Keratinocyte (primary cell): Measurements from ENCODE around the gene KCNMA1. TPM values are rescaled to one million over a fixed set of nuclear protein-coding genes. Genes with fewer than 3 reads are reported as not detected.

ENCODE experiments used
- DNase-seq: peaks from one replicate; pipeline ENCODE4 v3.0.0-alpha.2; 2011; ENCODE audit warnings: low read depth, missing footprints, low spot score
- FAIRE-seq: peaks from 2 replicates; lab custom pipeline; 2011; peaks lifted over from hg19 to GRCh38; lab: Jason Lieb, UNC
- H2AFZ ChIP-seq: 2 replicates; pipeline ENCODE4 v1.6.0; 2012; ENCODE audit warnings: low read length, control low read depth, inconsistent platforms; ENCODE audit not compliant: control insufficient read depth
- H3K27ac ChIP-seq: 2 replicates; pipeline ENCODE4 v1.5.1; 2011; ENCODE audit warnings: low read length; ENCODE audit not compliant: control insufficient read depth, insufficient read depth
- H3K27me3 ChIP-seq: 3 replicates; pipeline ENCODE4 v1.6.0; 2011; ENCODE audit warnings: low read length; ENCODE audit not compliant: control insufficient read depth, insufficient read depth; ENCODE audit errors: extremely low read depth
- H3K36me3 ChIP-seq, 2 experiments: 2 replicates in 1 of 2; 3 replicates in 1 of 2; pipeline ENCODE4 v1.5.1; 2011; ENCODE audit warnings: low read length in 2 of 2, mild to moderate bottlenecking in 1 of 2; ENCODE audit not compliant: control insufficient read depth in 2 of 2, insufficient read depth in 2 of 2; ENCODE audit errors: extremely low read depth in 1 of 2
- H3K4me1 ChIP-seq: 3 replicates; pipeline ENCODE4 v1.5.1; 2011; ENCODE audit warnings: low read length; ENCODE audit not compliant: control insufficient read depth, insufficient read depth; ENCODE audit errors: extremely low read depth
- H3K4me2 ChIP-seq: 3 replicates; pipeline ENCODE4 v1.6.0; 2011; ENCODE audit warnings: low read depth, low read length; ENCODE audit not compliant: control insufficient read depth, insufficient read depth; ENCODE audit errors: extremely low read depth
- H3K4me3 ChIP-seq, 3 experiments: fragments of 200-600 bp in 1 of 3; sonication (generic) in 1 of 3; 2 replicates in 2 of 3; 3 replicates in 1 of 3; pipeline ENCODE4 v1.5.1; 2011 to 2016; ENCODE audit warnings: low read length in 3 of 3, mild to moderate bottlenecking in 3 of 3, control low read depth in 2 of 3, inconsistent platforms in 1 of 3, low read depth in 1 of 3, mixed read lengths in 1 of 3, mixed run types in 1 of 3, moderate library complexity in 1 of 3; ENCODE audit not compliant: control insufficient read depth in 2 of 3, insufficient read depth in 2 of 3; ENCODE audit errors: extremely low read depth in 1 of 3
- H3K79me2 ChIP-seq: 2 replicates; pipeline ENCODE4 v1.6.0; 2012; ENCODE audit warnings: low read length; ENCODE audit not compliant: control insufficient read depth, insufficient read depth
- H3K9ac ChIP-seq: 3 replicates; pipeline ENCODE4 v1.6.0; 2011; ENCODE audit warnings: low read length; ENCODE audit not compliant: control insufficient read depth, insufficient read depth; ENCODE audit errors: extremely low read depth
- H3K9me1 ChIP-seq: 3 replicates; pipeline ENCODE4 v1.6.0; 2011; ENCODE audit warnings: low read length; ENCODE audit not compliant: control insufficient read depth, insufficient read depth; ENCODE audit errors: extremely low read depth
- H3K9me3 ChIP-seq: 2 replicates; pipeline ENCODE4 v1.5.1; 2012; ENCODE audit warnings: low read depth, low read length; ENCODE audit not compliant: control insufficient read depth
- H4K20me1 ChIP-seq: 3 replicates; pipeline ENCODE4 v1.6.0; 2011; ENCODE audit warnings: low read length; ENCODE audit not compliant: control insufficient read depth, insufficient read depth; ENCODE audit errors: extremely low read depth
- EZH2 ChIP-seq: IDR thresholded peaks from one replicate; pipeline ENCODE4 v1.6.1; 2012; ENCODE audit warnings: inconsistent platforms, mild to moderate bottlenecking, low read length, moderate library complexity
- dilution Hi-C: fragments of 300-500 bp; cut with MboI; formaldehyde crosslinking; loops from one replicate; pipeline ENCODE4 v1.7.0; 2020; ENCODE audit warnings: low sequenced_read_pairs; ENCODE audit not compliant: extremely low pct_ligation_motif_present
- polyA plus RNA-seq, 5 experiments: library from polyadenylated mRNA; depleted of rRNA in 3 of 5; stranded (reverse) in 3 of 5; stranded (forward) in 1 of 5; unstranded in 1 of 5; fragments of >200 nt; gene quantifications; 1 replicate in 1 of 5; 2 replicates in 3 of 5; 3 replicates in 1 of 5; pipeline versions ENCODE4 v1.2.1 to v1.2.3, GENCODE V29; 2011 to 2012; ENCODE audit warnings: missing spikeins in 2 of 5, low read depth in 1 of 5, low replicate concordance in 1 of 5
- TF ChIP-seq, protein P1 (sequence below), 3 experiments: IDR thresholded peaks in 1 of 3; conservative IDR thresholded peaks in 1 of 3; optimal IDR thresholded peaks in 1 of 3; 2 replicates in 2 of 3; 3 replicates in 1 of 3; pipeline versions ENCODE3 to v1.5.1; 2011; ENCODE audit warnings: low read length in 3 of 3, mild to moderate bottlenecking in 3 of 3, moderate library complexity in 2 of 3, control low read depth in 1 of 3, inconsistent platforms in 1 of 3; ENCODE audit not compliant: insufficient read depth in 2 of 3; ENCODE audit errors: extremely low read depth in 1 of 3

KCNMA1 gene
- polyA plus RNA-seq, 1 donor (not counting 4 experiments of a cell fraction or from before 2014, with no cell fraction given), result 6.3 TPM

DNA sequence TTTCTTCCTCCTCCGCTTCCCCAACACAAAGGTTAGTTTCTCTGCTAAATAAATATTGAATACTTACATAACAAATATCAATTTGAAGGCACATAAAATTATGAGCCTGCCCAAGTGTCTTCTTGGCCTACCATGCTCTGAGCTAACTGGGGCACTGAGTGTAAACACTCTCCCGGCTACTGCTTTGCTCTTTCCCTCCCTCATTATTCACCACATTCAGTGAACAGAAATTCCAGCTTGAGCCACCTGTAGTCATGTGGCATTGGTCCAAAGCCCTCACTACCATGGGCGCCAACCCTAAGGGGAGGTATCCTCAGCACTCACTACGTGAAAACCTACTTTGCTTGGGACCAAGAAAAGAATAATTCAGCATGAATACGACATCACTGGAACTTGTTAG, 409.0 kb downstream of the KCNMA1 start:
- Histone ChIP-seq H3K79me2 (no peaks in the 10 kb centered on the region), H3K9me1 (no peaks in the 10 kb centered on the region), H3K9ac (no peak overlapping the region), H3K27me3 (no peaks in the 10 kb centered on the region), H3K27ac (no peak overlapping the region), H2AFZ (no peak overlapping the region), H3K36me3 (no peaks in the 10 kb centered on the region), H3K4me2 (no peak overlapping the region), H4K20me1 (no peaks in the 10 kb centered on the region), H3K4me1 (peaks cover 6% of the 10 kb centered on the region), H3K9me3 (no peaks in the 10 kb centered on the region), H3K4me3 (no peak overlapping the region)
- dilution Hi-C loops, result no loop called here
- no peak for TF ChIP-seq EZH2
- TF ChIP-seq, protein P1, sequence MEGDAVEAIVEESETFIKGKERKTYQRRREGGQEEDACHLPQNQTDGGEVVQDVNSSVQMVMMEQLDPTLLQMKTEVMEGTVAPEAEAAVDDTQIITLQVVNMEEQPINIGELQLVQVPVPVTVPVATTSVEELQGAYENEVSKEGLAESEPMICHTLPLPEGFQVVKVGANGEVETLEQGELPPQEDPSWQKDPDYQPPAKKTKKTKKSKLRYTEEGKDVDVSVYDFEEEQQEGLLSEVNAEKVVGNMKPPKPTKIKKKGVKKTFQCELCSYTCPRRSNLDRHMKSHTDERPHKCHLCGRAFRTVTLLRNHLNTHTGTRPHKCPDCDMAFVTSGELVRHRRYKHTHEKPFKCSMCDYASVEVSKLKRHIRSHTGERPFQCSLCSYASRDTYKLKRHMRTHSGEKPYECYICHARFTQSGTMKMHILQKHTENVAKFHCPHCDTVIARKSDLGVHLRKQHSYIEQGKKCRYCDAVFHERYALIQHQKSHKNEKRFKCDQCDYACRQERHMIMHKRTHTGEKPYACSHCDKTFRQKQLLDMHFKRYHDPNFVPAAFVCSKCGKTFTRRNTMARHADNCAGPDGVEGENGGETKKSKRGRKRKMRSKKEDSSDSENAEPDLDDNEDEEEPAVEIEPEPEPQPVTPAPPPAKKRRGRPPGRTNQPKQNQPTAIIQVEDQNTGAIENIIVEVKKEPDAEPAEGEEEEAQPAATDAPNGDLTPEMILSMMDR (optimal IDR thresholded peaks at IDR 0.05 in 1 of 3, IDR thresholded peaks at IDR 0.05 in 1 of 3, conservative IDR thresholded peaks at IDR 0.05 in 1 of 3; ENCODE audit: extremely low read depth in 1 of 3, insufficient read depth in 2 of 3, low read length in 3 of 3), result no peak
- FAIRE-seq (no peak), DNase-seq (no peak)

DNA sequence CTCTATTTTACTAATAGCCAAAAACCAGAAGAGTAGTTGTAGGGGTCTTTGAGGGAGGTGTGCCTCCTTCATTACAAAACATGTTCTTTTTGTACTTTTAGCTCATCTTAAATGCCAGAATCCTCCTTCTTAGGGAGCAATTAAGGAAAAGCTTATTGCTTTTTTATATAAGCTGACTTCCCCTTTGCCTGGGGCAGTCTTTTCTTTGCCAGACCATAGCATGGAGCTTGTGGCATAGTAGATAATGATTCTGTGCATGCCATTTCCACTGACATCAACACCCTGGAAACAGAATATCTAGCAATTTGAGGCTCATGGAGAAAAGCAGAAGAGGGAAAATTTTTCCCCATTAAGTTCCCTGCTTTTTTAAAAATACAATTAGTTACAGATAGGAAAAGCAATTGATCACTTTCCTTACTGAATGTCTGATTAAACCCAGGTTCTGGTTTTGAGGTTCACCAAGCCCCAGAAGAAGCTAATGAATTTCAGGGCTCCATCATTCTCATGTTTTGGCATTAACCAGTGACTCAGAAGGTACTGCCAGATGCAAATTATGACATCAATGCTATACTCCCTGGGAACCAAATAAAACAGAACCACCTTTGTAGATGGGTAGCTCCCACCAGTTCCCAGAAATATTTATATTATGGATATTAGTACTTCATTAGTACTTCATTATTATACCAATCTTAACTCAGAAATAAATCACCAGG, 410.6 kb downstream of the KCNMA1 start:
- Histone ChIP-seq H3K4me2 (no peak overlapping the region), H3K36me3 (no peaks in the 10 kb centered on the region), H3K4me1 (peaks cover 6% of the 10 kb centered on the region), H3K9me1 (no peaks in the 10 kb centered on the region), H2AFZ (no peak overlapping the region), H3K9me3 (no peaks in the 10 kb centered on the region), H3K27me3 (no peaks in the 10 kb centered on the region), H4K20me1 (no peaks in the 10 kb centered on the region), H3K4me3 (no peak overlapping the region), H3K9ac (no peak overlapping the region), H3K27ac (no peak overlapping the region), H3K79me2 (no peaks in the 10 kb centered on the region)
- DNase-seq (no peak), FAIRE-seq (no peak)
- dilution Hi-C loops, result no loop called here
- no peak for TF ChIP-seq EZH2
- TF ChIP-seq, protein P1 (optimal IDR thresholded peaks at IDR 0.05 in 1 of 3, IDR thresholded peaks at IDR 0.05 in 1 of 3, conservative IDR thresholded peaks at IDR 0.05 in 1 of 3; ENCODE audit: extremely low read depth in 1 of 3, insufficient read depth in 2 of 3, low read length in 3 of 3), result no peak
